ENCODE results near the gene MSRB3.

Gene MSRB3

GRCh38 chr12:65392491-65392890 is 114.0 kb downstream of the MSRB3 start:
- DNase-seq (ENCODE audit: extremely low spot score): no peak
- ChIA-PET CTCF (no interaction called here), POLR2A (no interaction called here)
- TF ChIP-seq CTCF (IDR thresholded peaks at IDR 0.05; ENCODE audit: control extremely low read depth, extremely low read depth, low read depth, missing control alignments): no peak

GRCh38 chr12:65403188-65403587 is 124.7 kb downstream of the MSRB3 start:
- CTCF ChIA-PET: no interaction called here

GRCh38 chr12:65407388-65408149 is 129.1 kb downstream of the MSRB3 start:
- DNase-seq (ENCODE audit: extremely low spot score): no peak
- TF ChIP-seq CTCF (IDR thresholded peaks at IDR 0.05; ENCODE audit: control extremely low read depth, extremely low read depth, low read depth, missing control alignments): no peak
- ChIA-PET POLR2A (no interaction called here), CTCF (no interaction called here)

More at GRCh38 chr12:65403188-65403587, 124.7 kb downstream of the MSRB3 start:
- POLR2A ChIA-PET: no interaction called here
- TF ChIP-seq CTCF (IDR thresholded peaks at IDR 0.05; ENCODE audit: control extremely low read depth, extremely low read depth, low read depth, missing control alignments): no peak
- DNase-seq (ENCODE audit: extremely low spot score): no peak

- DNase-seq (ENCODE audit: extremely low spot score): no peak
- CTCF ChIA-PET: no interaction called here
- POLR2A ChIA-PET: no interaction called here
- no peak for TF ChIP-seq CTCF (IDR thresholded peaks at IDR 0.05; ENCODE audit: control extremely low read depth, extremely low read depth, low read depth, missing control alignments)
Measured at GRCh38 chr12:65408441-65408840, 130.0 kb downstream of the MSRB3 start.

GRCh38 chr12:65409726-65410125 is 131.2 kb downstream of the MSRB3 start:
- DNase-seq (ENCODE audit: extremely low spot score): no peak
- TF ChIP-seq CTCF (IDR thresholded peaks at IDR 0.05; ENCODE audit: control extremely low read depth, extremely low read depth, low read depth, missing control alignments): no peak
- ChIA-PET POLR2A (no interaction called here), CTCF (no interaction called here)

- CTCF ChIA-PET: interaction anchor here (1.3 kb wide), 1 partner anchor 8 kb away, joined by 4 read pairs; no protein-coding TSS in a partner anchor
Measured at GRCh38 chr12:65411171-65411570, 132.7 kb downstream of the MSRB3 start.

More at GRCh38 chr12:65411171-65411570, 132.7 kb downstream of the MSRB3 start:
- TF ChIP-seq CTCF (IDR thresholded peaks at IDR 0.05; ENCODE audit: control extremely low read depth, extremely low read depth, low read depth, missing control alignments): no peak
- POLR2A ChIA-PET: no interaction called here
- no peak for DNase-seq (ENCODE audit: extremely low spot score)

All from GM10248 (cell line).